Measurements from ENCODE around the gene CPEB2.

CPEB2 gene

GRCh38 chr4:15001869-15002658, at the start of gene CPEB2:
CPEB2 (plus strand) TSS chr4:15002481; CDS start chr4:15002674, 193 bp downstream.
- in situ Hi-C loops (cut with MboI; ENCODE audit: low pct_unique_long_range_greater_than_20kb, low sequenced_read_pairs) = no loop called here
- peak; percentile 95 for DNase-seq

- peak; percentile 1 for DNase-seq
- in situ Hi-C loops (cut with MboI; ENCODE audit: low pct_unique_long_range_greater_than_20kb, low sequenced_read_pairs) = no loop called here
These were observed 43.8 kb upstream of the CPEB2 start for GRCh38 chr4:14958436-14958835.

- no peak for DNase-seq
- in situ Hi-C loops (cut with MboI; ENCODE audit: low pct_unique_long_range_greater_than_20kb, low sequenced_read_pairs) = no loop called here
These were observed 41.0 kb upstream of the CPEB2 start for GRCh38 chr4:14961292-14961691.

GRCh38 chr4:14965071-14965470, 37.2 kb upstream of the CPEB2 start:
- no peak for DNase-seq
- in situ Hi-C loops (cut with MboI; ENCODE audit: low pct_unique_long_range_greater_than_20kb, low sequenced_read_pairs) = no loop called here

- DNase-seq = no peak
- in situ Hi-C loops (cut with MboI; ENCODE audit: low pct_unique_long_range_greater_than_20kb, low sequenced_read_pairs) = no loop called here
These were observed 34.3 kb upstream of the CPEB2 start for GRCh38 chr4:14967982-14968381.

GRCh38 chr4:14977830-14978229, 24.5 kb upstream of the CPEB2 start:
- DNase-seq = no peak
- in situ Hi-C loops (cut with MboI; ENCODE audit: low pct_unique_long_range_greater_than_20kb, low sequenced_read_pairs) = no loop called here

GRCh38 chr4:14984448-14984847, 17.8 kb upstream of the CPEB2 start:
- in situ Hi-C loops (cut with MboI; ENCODE audit: low pct_unique_long_range_greater_than_20kb, low sequenced_read_pairs) = no loop called here
- DNase-seq = no peak

- in situ Hi-C loops (cut with MboI; ENCODE audit: low pct_unique_long_range_greater_than_20kb, low sequenced_read_pairs) = no loop called here
- DNase-seq = no peak
These were observed 17.1 kb upstream of the CPEB2 start for GRCh38 chr4:14985161-14985560.

- in situ Hi-C loops (cut with MboI; ENCODE audit: low pct_unique_long_range_greater_than_20kb, low sequenced_read_pairs) = no loop called here
- DNase-seq = no peak
These were observed 16.4 kb upstream of the CPEB2 start for GRCh38 chr4:14985843-14986242.

- in situ Hi-C loops (cut with MboI; ENCODE audit: low pct_unique_long_range_greater_than_20kb, low sequenced_read_pairs) = no loop called here
- no peak for DNase-seq
These were observed 15.2 kb upstream of the CPEB2 start for GRCh38 chr4:14987054-14987453.

GRCh38 chr4:14990484-14990883, 11.8 kb upstream of the CPEB2 start:
- in situ Hi-C loops (cut with MboI; ENCODE audit: low pct_unique_long_range_greater_than_20kb, low sequenced_read_pairs) = no loop called here
- no peak for DNase-seq

GRCh38 chr4:14994242-14994641, 8.0 kb upstream of the CPEB2 start:
- DNase-seq = peak; percentile 26
- in situ Hi-C loops (cut with MboI; ENCODE audit: low pct_unique_long_range_greater_than_20kb, low sequenced_read_pairs) = no loop called here

- in situ Hi-C loops (cut with MboI; ENCODE audit: low pct_unique_long_range_greater_than_20kb, low sequenced_read_pairs) = no loop called here
- DNase-seq = peak; percentile 79
These were observed 923 bp upstream of the CPEB2 start for GRCh38 chr4:15001248-15001868.

- in situ Hi-C loops (cut with MboI; ENCODE audit: low pct_unique_long_range_greater_than_20kb, low sequenced_read_pairs) = no loop called here
- peak; percentile 84 for DNase-seq
These were observed 549 bp downstream of the CPEB2 start for GRCh38 chr4:15002659-15003400.

- peak; percentile 42 for DNase-seq
- in situ Hi-C loops (cut with MboI; ENCODE audit: low pct_unique_long_range_greater_than_20kb, low sequenced_read_pairs) = no loop called here
These were observed 1.2 kb downstream of the CPEB2 start for GRCh38 chr4:15003401-15003890.

- in situ Hi-C loops (cut with MboI; ENCODE audit: low pct_unique_long_range_greater_than_20kb, low sequenced_read_pairs) = no loop called here
- peak; percentile 42 for DNase-seq
These were observed 1.8 kb downstream of the CPEB2 start for GRCh38 chr4:15003891-15004738.

GRCh38 chr4:15004739-15005301, 2.5 kb downstream of the CPEB2 start:
- in situ Hi-C loops (cut with MboI; ENCODE audit: low pct_unique_long_range_greater_than_20kb, low sequenced_read_pairs) = no loop called here
- peak; percentile 63 for DNase-seq

- in situ Hi-C loops (cut with MboI; ENCODE audit: low pct_unique_long_range_greater_than_20kb, low sequenced_read_pairs) = no loop called here
- no peak for DNase-seq
These were observed 3.3 kb downstream of the CPEB2 start for GRCh38 chr4:15005474-15006115.
